ENCODE measurements around the gene U2AF1. TPM values are rescaled to one million over a fixed set of nuclear protein-coding genes. Genes with fewer than 3 reads are reported as not detected.

U2AF1 gene
- total and polyA plus RNA-seq, 9 donors, result 10.2 to 68.6 (median 44.8) TPM

Other genes starting within 250 kb of the U2AF1 start
- gene WDR4, start 228.0 kb downstream of the U2AF1 start, total RNA-seq, result 5.5 TPM
- gene WDR4, start 228.0 kb downstream of the U2AF1 start, polyA plus RNA-seq (ENCODE audit: insufficient read depth in 1 of 8, insufficient read length in 8 of 8, low replicate concordance in 1 of 8), result 10 to 100 TPM in 1 of 8 donors, 1 to 10 TPM in 7; 6.7 to 10.7 (median 9.3) TPM
- gene NDUFV3, start 214.3 kb downstream of the U2AF1 start, total RNA-seq, result 33.3 TPM
- 10 to 100 TPM; 22.8 to 35.5 (median 32.7) TPM for gene NDUFV3, start 214.3 kb downstream of the U2AF1 start, polyA plus RNA-seq (ENCODE audit: insufficient read depth in 1 of 8, insufficient read length in 8 of 8, low replicate concordance in 1 of 8)
- 0.22 TPM for gene ERVH48-1, start 181.9 kb downstream of the U2AF1 start, total RNA-seq
- 1 to 10 TPM in 1 of 8 donors, under 1 TPM in 7; 0.20 to 1.3 (median 0.52) TPM for gene ERVH48-1, start 181.9 kb downstream of the U2AF1 start, polyA plus RNA-seq (ENCODE audit: insufficient read depth in 1 of 8, insufficient read length in 8 of 8, low replicate concordance in 1 of 8)
- 13.2 TPM for gene PKNOX1, start 133.0 kb downstream of the U2AF1 start, total RNA-seq
- 10 to 100 TPM; 15.1 to 18.7 (median 16.9) TPM for gene PKNOX1, start 133.0 kb downstream of the U2AF1 start, polyA plus RNA-seq (ENCODE audit: insufficient read depth in 1 of 8, insufficient read length in 8 of 8, low replicate concordance in 1 of 8)
- gene CBS, start 31.7 kb downstream of the U2AF1 start, total RNA-seq, result 2.7 TPM
- 1 to 10 TPM; 2.0 to 7.9 (median 6.0) TPM for gene CBS, start 31.7 kb downstream of the U2AF1 start, polyA plus RNA-seq (ENCODE audit: insufficient read depth in 1 of 8, insufficient read length in 8 of 8, low replicate concordance in 1 of 8)
- gene CRYAA, start 61.4 kb upstream of the U2AF1 start, total RNA-seq, result not detected
- gene CRYAA, start 61.4 kb upstream of the U2AF1 start, polyA plus RNA-seq (ENCODE audit: insufficient read depth in 1 of 8, insufficient read length in 8 of 8, low replicate concordance in 1 of 8), result under 1 TPM in 2 of 8 donors, not detected in 6; 0.18 to 0.69 TPM